Measurements from ENCODE around the gene GDF15. TPM values are rescaled to one million over a fixed set of nuclear protein-coding genes. Genes with fewer than 3 reads are reported as not detected.
A peak's percentile ranks its signal among the peaks of the same experiment; 100 is the strongest.

Gene GDF15
- total and polyA plus RNA-seq, 2 donors (not counting 1 experiment from before 2014, with no cell fraction given) = 0.19 TPM; not detected in 1

GRCh38 chr19:18397242-18398202 is 11.6 kb downstream of the GDF15 start, which contains the start of gene LRRC25:
Gene LRRC25 (minus strand): TSS chr19:18397622. CDS start chr19:18396963, 659 bp downstream.
- peak within 1 kb of the TSS; percentile 60 to 66 (median 62) for H3K4me3 ChIP-seq (ENCODE audit: control extremely low read depth in 1 of 5, extremely low read depth in 1 of 5, insufficient read depth in 1 of 5, low read depth in 2 of 5, low read length in 4 of 5)
- DNase-seq = peak; percentile 83
- peak within 1 kb of the TSS; percentile 66 for H2AFZ ChIP-seq (ENCODE audit: insufficient read depth, low read depth, low read length, poor library complexity, severe bottlenecking)
- peak within 1 kb of the TSS; percentile 54 to 55 for H3K27ac ChIP-seq (ENCODE audit: low read length in 2 of 2)
- 13% methylated on average over 22 of the region's 33 CpGs for WGBS (ENCODE audit: insufficient coverage)
- H3K4me1 ChIP-seq (ENCODE audit: control insufficient read depth in 2 of 2, insufficient read depth in 2 of 2, low read length in 2 of 2) = peaks cover 47 to 48% of the 10 kb centered on the region in 2 donors
- no peaks in the 10 kb centered on the region for H4K20me1 ChIP-seq (ENCODE audit: control insufficient read depth, insufficient read depth, low read length, poor library complexity, severe bottlenecking)
- CTCF ChIA-PET = interaction anchor here (1.1 to 12.4 kb wide), 4 partner anchors 8 to 191 kb away, joined by 3 to 112 read pairs (median 3); no protein-coding TSS in a partner anchor
- peak; percentile 84 for ATAC-seq (ENCODE audit: low read depth)
- Mint-ChIP-seq H3K27ac (peak within 1 kb of the TSS; percentile 59), H3K9me3 (ENCODE audit: insufficient read depth) (no peaks in the 10 kb centered on the region), H3K27me3 (no peaks in the 10 kb centered on the region), H3K4me1 (peaks cover 59% of the 10 kb centered on the region), H3K4me3 (peak within 1 kb of the TSS; percentile 80)
- peak within 1 kb of the TSS; percentile 88 for H3K4me2 ChIP-seq (replicated peaks; ENCODE audit: low read depth, low read length, poor library complexity, severe bottlenecking)
- TF ChIP-seq CTCF (IDR thresholded peaks at IDR 0.05) = peak; percentile 9
- TF ChIP-seq EZH2 (IDR thresholded peaks at IDR 0.05; ENCODE audit: borderline replicate concordance, insufficient read depth, low read depth, low read length, poor library complexity, severe bottlenecking) = no peak
- intact Hi-C loops (cut with micrococcal nuclease) = loop anchor here (1.0 kb wide), 2 partner anchors 9 to 11 kb away; no protein-coding TSS in a partner anchor
- H3K79me2 ChIP-seq (ENCODE audit: control insufficient read depth, insufficient read depth, low read length) = peaks cover 8% of the 10 kb centered on the region
- POLR2A ChIA-PET = interaction anchor here (0.6 to 1.2 kb wide), 4 partner anchors 9 to 127 kb away, joined by 3 to 9 read pairs (median 4); no protein-coding TSS in a partner anchor
- H3K9me3 ChIP-seq (ENCODE audit: control extremely low read depth in 1 of 3, control insufficient read depth in 2 of 3, insufficient read depth in 1 of 3, low read length in 2 of 3) = peaks cover 0 to 5% (median 0%) of the 10 kb centered on the region in 3 donors
- H3K36me3 ChIP-seq (replicated peaks in 1 of 2; ENCODE audit: control extremely low read depth in 1 of 2, control insufficient read depth in 1 of 2, extremely low read depth in 1 of 2, insufficient read depth in 2 of 2, low read length in 1 of 2) = no peaks in the 10 kb centered on the region
- peaks cover 0 to 2% (median 0%) of the 10 kb centered on the region in 4 experiments for H3K27me3 ChIP-seq (replicated peaks in 1 of 4; ENCODE audit: control extremely low read depth in 1 of 4, control insufficient read depth in 3 of 4, insufficient read depth in 4 of 4, low read length in 3 of 4)
- H3K9ac ChIP-seq (ENCODE audit: low read length) = peak within 1 kb of the TSS; percentile 67
